Panc1 (cell line): ENCODE measurements around the gene ZCCHC3.
A peak's percentile ranks its signal among the peaks of the same experiment; 100 is the strongest.

ENCODE experiments used
- CTCF ChIP-seq: fragments of 450-650 bp; IDR thresholded peaks from 2 replicates; pipeline ENCODE4 v1.5.1; 2017; ENCODE audit warnings: mild to moderate bottlenecking
- POLR2AphosphoS5 ChIP-seq: IDR thresholded peaks from 2 replicates; pipeline ENCODE4 v1.6.1; 2012; ENCODE audit warnings: mild to moderate bottlenecking, low read depth, low read length, moderate library complexity
- REST ChIP-seq, 2 experiments: IDR thresholded peaks; 2 replicates each; pipeline ENCODE4 v1.6.1; 2011 to 2012; ENCODE audit warnings: low read depth in 2 of 2, control low read depth in 1 of 2, low read length in 1 of 2, mild to moderate bottlenecking in 1 of 2, moderate library complexity in 1 of 2; ENCODE audit not compliant: insufficient read depth in 1 of 2
- SIN3A ChIP-seq: IDR thresholded peaks from 2 replicates; pipeline ENCODE4 v1.6.1; 2012; ENCODE audit warnings: low read depth, mild to moderate bottlenecking, low read length, moderate library complexity, borderline replicate concordance; ENCODE audit not compliant: insufficient read depth
- TCF7L2 ChIP-seq: IDR thresholded peaks from 2 replicates; pipeline ENCODE4 v1.6.1; 2011; ENCODE audit warnings: mild to moderate bottlenecking, low read depth, low read length, inconsistent platforms

GRCh38 chr20:297098-297924, at the start of gene ZCCHC3:
- TF ChIP-seq POLR2AphosphoS5 (peak; percentile 88), CTCF (no peak; the same call in 1 of the 2 replicates), REST (IDR thresholded peaks at IDR 0.05; ENCODE audit: insufficient read depth in 1 of 2, low read depth in 2 of 2, low read length in 1 of 2) (0 out of 4 replicates have a peak, but pooled peaks of 1 of the 2 experiments have one; percentile 21), SIN3A (no peak; the same call in 1 of the 2 replicates), TCF7L2 (peak; percentile 92)
